ENCODE data around the gene KRT7.
"Not testable (repeated sequence)": the region's sequence is repeated elsewhere in the genome, so short reads cannot be mapped to it uniquely, and the experiment has no call there.

- TF ChIP-seq GATAD2A (IDR thresholded peaks at IDR 0.05); POLR2A (conservative IDR thresholded peaks at IDR 0.05); PRMT5 (CRISPR knock-in tag; IDR thresholded peaks at IDR 0.05); ELF4 (CRISPR knock-in tag; IDR thresholded peaks at IDR 0.05); E2F5 (CRISPR knock-in tag; IDR thresholded peaks at IDR 0.05); CTCF (IDR thresholded peaks at IDR 0.05 in 2 of 3, conservative IDR thresholded peaks at IDR 0.05 in 1 of 3; ENCODE audit: insufficient read depth in 2 of 3, low read depth in 1 of 3, low read length in 3 of 3): not testable (repeated sequence)
These were observed 55.1 kb downstream of the KRT7 start for GRCh38 chr12:52287816-52288805.

Measured in K562 (cell line).